GM23338 (cell line): ENCODE data around the gene PIP5K1A. TPM values are rescaled to one million over a fixed set of nuclear protein-coding genes. Genes with fewer than 3 reads are reported as not detected.

Experiments used
- ATAC-seq: fragments of 200-7000 bp; cut with Tn5 transposase; 3 replicates; pipeline ENCODE4 v1.9.1; 2020
- DNase-seq: peaks from one replicate; pipeline ENCODE4 v3.0.0-alpha.2; 2015; ENCODE audit warnings: low spot score
- H2AFZ ChIP-seq: fragments of 200-600 bp; sonication (generic); 2 replicates; pipeline ENCODE4 v1.8.0; 2016; ENCODE audit warnings: antibody characterized with exemption, mild to moderate bottlenecking, moderate library complexity
- H3F3A ChIP-seq: fragments of 200-600 bp; sonication (generic); replicated peaks from 2 replicates; pipeline ENCODE4 v1.8.0; 2017; ENCODE audit warnings: antibody characterized with exemption, mixed run types, low read depth
- H3K27ac ChIP-seq: fragments of 200-600 bp; sonication (generic); 2 replicates; pipeline ENCODE4 v1.6.1; 2016; ENCODE audit warnings: low read depth
- H3K27me3 ChIP-seq: fragments of 200-600 bp; sonication (generic); 2 replicates; pipeline ENCODE4 v1.8.0; 2016; ENCODE audit warnings: mild to moderate bottlenecking, mixed run types, moderate library complexity; ENCODE audit not compliant: insufficient read depth
- H3K36me3 ChIP-seq: fragments of 200-600 bp; sonication (generic); 2 replicates; pipeline ENCODE4 v1.8.0; 2016; ENCODE audit warnings: mild to moderate bottlenecking; ENCODE audit not compliant: insufficient read depth
- H3K4me1 ChIP-seq: fragments of 200-600 bp; sonication (generic); 2 replicates; pipeline ENCODE4 v1.8.0; 2016; ENCODE audit warnings: mild to moderate bottlenecking, moderate library complexity; ENCODE audit not compliant: insufficient read depth
- H3K4me2 ChIP-seq: fragments of 200-600 bp; sonication (generic); 2 replicates; pipeline ENCODE4 v1.7.1; 2017; ENCODE audit warnings: mixed run types
- H3K4me3 ChIP-seq: fragments of 200-600 bp; sonication (generic); 2 replicates; pipeline ENCODE4 v1.6.1; 2016; ENCODE audit warnings: mixed run types
- H3K79me2 ChIP-seq: fragments of 200-600 bp; sonication (generic); replicated peaks from 2 replicates; pipeline ENCODE4 v1.8.0; 2017; ENCODE audit warnings: mild to moderate bottlenecking; ENCODE audit not compliant: insufficient read depth
- H3K9me2 ChIP-seq: fragments of 200-600 bp; sonication (generic); 2 replicates; pipeline ENCODE4 v1.8.0; 2017; ENCODE audit not compliant: insufficient read depth
- H4K20me1 ChIP-seq: fragments of 200-600 bp; sonication (generic); replicated peaks from 2 replicates; pipeline ENCODE4 v1.8.0; 2017; ENCODE audit warnings: mild to moderate bottlenecking; ENCODE audit not compliant: insufficient read depth
- H3K27ac Mint-ChIP-seq: 2 replicates; pipeline ENCODE4 v1.8.0; 2020; ENCODE audit warnings: inconsistent platforms, mild to moderate bottlenecking, moderate library complexity, mixed read lengths
- H3K27me3 Mint-ChIP-seq: 3 replicates; pipeline ENCODE4 v1.8.0; 2022; ENCODE audit warnings: low read depth, mild to moderate bottlenecking, moderate library complexity, mixed read lengths, inconsistent platforms; ENCODE audit not compliant: insufficient read depth, poor library complexity
- H3K36me3 Mint-ChIP-seq: 3 replicates; pipeline ENCODE4 v1.8.0; 2021; ENCODE audit warnings: low read depth, mild to moderate bottlenecking, inconsistent platforms, moderate library complexity, mixed read lengths
- H3K4me1 Mint-ChIP-seq: 3 replicates; pipeline ENCODE4 v1.8.0; 2020; ENCODE audit warnings: mild to moderate bottlenecking, inconsistent platforms, mixed read lengths
- H3K4me3 Mint-ChIP-seq: 3 replicates; pipeline ENCODE4 v1.8.0; 2021; ENCODE audit warnings: moderate library complexity, mild to moderate bottlenecking, inconsistent platforms, mixed read lengths
- H3K9me3 Mint-ChIP-seq: 3 replicates; pipeline ENCODE4 v1.8.0; 2020; ENCODE audit warnings: moderate library complexity, mild to moderate bottlenecking, inconsistent platforms, mixed read lengths
- CREB1 ChIP-seq: fragments of 250-450 bp; sonication (Bioruptor Pico); IDR thresholded peaks from 2 replicates; pipeline ENCODE4 v1.5.0; 2020; ENCODE audit warnings: low read depth, mild to moderate bottlenecking, moderate library complexity
- EZH2 ChIP-seq: fragments of 200-600 bp; sonication (generic); IDR thresholded peaks from one replicate; pipeline ENCODE4 v1.8.0; 2017; ENCODE audit warnings: antibody characterized with exemption, mild to moderate bottlenecking, low read depth; ENCODE audit not compliant: unreplicated experiment
- EZH2phosphoT487 ChIP-seq: fragments of 200-600 bp; sonication (generic); IDR thresholded peaks from one replicate; pipeline ENCODE4 v1.8.1; 2018; ENCODE audit warnings: antibody characterized with exemption; ENCODE audit not compliant: unreplicated experiment
- JUNB ChIP-seq: IDR thresholded peaks from one replicate; pipeline ENCODE4 v1.6.1; 2016; ENCODE audit warnings: antibody characterized with exemption; ENCODE audit not compliant: unreplicated experiment
- NANOG ChIP-seq: IDR thresholded peaks from 2 replicates; pipeline ENCODE4 v1.6.1; 2016; ENCODE audit warnings: antibody characterized with exemption, borderline replicate concordance
- POLR2AphosphoS5 ChIP-seq: IDR thresholded peaks from 2 replicates; pipeline ENCODE4 v1.6.1; 2016; ENCODE audit warnings: antibody characterized with exemption, low read depth
- STAT1 ChIP-seq: IDR thresholded peaks from one replicate; pipeline ENCODE4 v1.6.1; 2016; ENCODE audit warnings: antibody characterized with exemption; ENCODE audit not compliant: unreplicated experiment
- ZNF114 ChIP-seq: fragments of 250-450 bp; sonication (Bioruptor Pico); IDR thresholded peaks from 2 replicates; pipeline ENCODE4 v1.5.0; 2020; ENCODE audit warnings: mild to moderate bottlenecking, moderate library complexity
- ZNF331 ChIP-seq: fragments of 250-450 bp; sonication (Bioruptor Pico); IDR thresholded peaks from 2 replicates; pipeline ENCODE4 v1.5.0; 2020; ENCODE audit warnings: low read depth, mild to moderate bottlenecking, moderate library complexity
- polyA plus RNA-seq: library from polyadenylated mRNA; unstranded; fragments of >200 nt; fragmentation: Nextera tagmentation; extraction: Ambion mirVana; gene quantifications from 2 replicates; pipeline ENCODE4 v1.2.1, GENCODE V29; 2016
- total RNA-seq: library from RNA; depleted of rRNA; stranded (reverse); fragments of >200 nt; shearing (Covaris generic); gene quantifications from 2 replicates; pipeline ENCODE4 v1.2.3, GENCODE V29; 2014
- TF ChIP-seq, protein P1 (sequence below): IDR thresholded peaks from 2 replicates; pipeline ENCODE4 v1.6.1; 2016; ENCODE audit warnings: antibody characterized with exemption
- TF ChIP-seq, protein P2 (sequence below), 2 experiments: fragments of 200-600 bp in 1 of 2; sonication (generic) in 1 of 2; conservative IDR thresholded peaks; 2 replicates each; pipeline versions ENCODE4 v1.5.1 to v1.6.1; 2016 to 2017; ENCODE audit warnings: antibody characterized with exemption in 2 of 2, low read depth in 2 of 2, mild to moderate bottlenecking in 2 of 2, moderate library complexity in 1 of 2
- TF ChIP-seq, protein P3 (sequence below): fragments of 250-450 bp; sonication (Bioruptor Pico); IDR thresholded peaks from 2 replicates; pipeline ENCODE4 v1.5.0; 2020; ENCODE audit warnings: mild to moderate bottlenecking, moderate library complexity
- TF ChIP-seq, protein P4 (sequence below): IDR thresholded peaks from one replicate; pipeline ENCODE4 v1.6.1; 2018; ENCODE audit warnings: antibody characterized with exemption; ENCODE audit not compliant: unreplicated experiment

PIP5K1A gene
- total and polyA plus RNA-seq, 2 experiments from 2014 or later: 23.2 to 63.3 TPM

DNA sequence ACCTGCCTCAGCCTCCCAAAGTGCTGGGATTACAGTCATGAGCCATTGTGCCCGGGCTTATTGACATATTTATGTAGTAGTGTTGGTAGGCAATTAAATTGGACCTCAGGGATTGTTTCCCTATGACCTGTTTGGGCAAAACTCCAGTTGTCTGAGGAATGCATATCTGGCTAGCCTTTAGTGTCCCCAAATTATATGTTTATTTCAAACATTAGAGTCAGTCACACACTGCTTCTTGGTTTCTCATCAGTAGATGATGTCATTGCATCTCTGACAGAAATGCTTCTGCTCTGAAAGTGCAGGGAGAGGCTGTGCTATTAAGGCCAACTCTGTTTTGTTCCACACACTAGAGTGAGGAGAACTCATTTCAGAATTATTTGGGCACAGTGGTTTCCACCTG, 12.5 kb downstream of the PIP5K1A start:
- no peaks in the 10 kb centered on the region for H3K9me3 Mint-ChIP-seq
- DNase-seq (no peak), ATAC-seq (no peak)
- Histone ChIP-seq H3K27ac (peak overlapping the region; percentile 76; the same call in 1 of the 2 replicates), H3K4me2 (no peak overlapping the region), H4K20me1 (peaks cover 51% of the 10 kb centered on the region), H3K27me3 (no peaks in the 10 kb centered on the region), H2AFZ (no peak overlapping the region), H3K9me2 (no peaks in the 10 kb centered on the region), H3F3A (0 out of 2 replicates have a peak, but pooled peaks cover 4% of the 10 kb centered on the region), H3K4me1 (no peaks in the 10 kb centered on the region), H3K36me3 (peaks cover 17% of the 10 kb centered on the region), H3K79me2 (peaks cover 100% of the 10 kb centered on the region), H3K4me3 (no peak overlapping the region)
- TF ChIP-seq STAT1 (no peak), JUNB (no peak), CREB1 (CRISPR knock-in tag) (no peak), EZH2phosphoT487 (no peak), POLR2AphosphoS5 (no peak), NANOG (no peak), EZH2 (no peak), ZNF114 (CRISPR knock-in tag) (no peak), ZNF331 (no peak)
- TF ChIP-seq, protein P1, sequence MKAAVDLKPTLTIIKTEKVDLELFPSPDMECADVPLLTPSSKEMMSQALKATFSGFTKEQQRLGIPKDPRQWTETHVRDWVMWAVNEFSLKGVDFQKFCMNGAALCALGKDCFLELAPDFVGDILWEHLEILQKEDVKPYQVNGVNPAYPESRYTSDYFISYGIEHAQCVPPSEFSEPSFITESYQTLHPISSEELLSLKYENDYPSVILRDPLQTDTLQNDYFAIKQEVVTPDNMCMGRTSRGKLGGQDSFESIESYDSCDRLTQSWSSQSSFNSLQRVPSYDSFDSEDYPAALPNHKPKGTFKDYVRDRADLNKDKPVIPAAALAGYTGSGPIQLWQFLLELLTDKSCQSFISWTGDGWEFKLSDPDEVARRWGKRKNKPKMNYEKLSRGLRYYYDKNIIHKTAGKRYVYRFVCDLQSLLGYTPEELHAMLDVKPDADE: no peak
- TF ChIP-seq, protein P2, sequence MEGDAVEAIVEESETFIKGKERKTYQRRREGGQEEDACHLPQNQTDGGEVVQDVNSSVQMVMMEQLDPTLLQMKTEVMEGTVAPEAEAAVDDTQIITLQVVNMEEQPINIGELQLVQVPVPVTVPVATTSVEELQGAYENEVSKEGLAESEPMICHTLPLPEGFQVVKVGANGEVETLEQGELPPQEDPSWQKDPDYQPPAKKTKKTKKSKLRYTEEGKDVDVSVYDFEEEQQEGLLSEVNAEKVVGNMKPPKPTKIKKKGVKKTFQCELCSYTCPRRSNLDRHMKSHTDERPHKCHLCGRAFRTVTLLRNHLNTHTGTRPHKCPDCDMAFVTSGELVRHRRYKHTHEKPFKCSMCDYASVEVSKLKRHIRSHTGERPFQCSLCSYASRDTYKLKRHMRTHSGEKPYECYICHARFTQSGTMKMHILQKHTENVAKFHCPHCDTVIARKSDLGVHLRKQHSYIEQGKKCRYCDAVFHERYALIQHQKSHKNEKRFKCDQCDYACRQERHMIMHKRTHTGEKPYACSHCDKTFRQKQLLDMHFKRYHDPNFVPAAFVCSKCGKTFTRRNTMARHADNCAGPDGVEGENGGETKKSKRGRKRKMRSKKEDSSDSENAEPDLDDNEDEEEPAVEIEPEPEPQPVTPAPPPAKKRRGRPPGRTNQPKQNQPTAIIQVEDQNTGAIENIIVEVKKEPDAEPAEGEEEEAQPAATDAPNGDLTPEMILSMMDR (conservative IDR thresholded peaks at IDR 0.05; ENCODE audit: low read depth in 2 of 2): no peak
- TF ChIP-seq, protein P3, sequence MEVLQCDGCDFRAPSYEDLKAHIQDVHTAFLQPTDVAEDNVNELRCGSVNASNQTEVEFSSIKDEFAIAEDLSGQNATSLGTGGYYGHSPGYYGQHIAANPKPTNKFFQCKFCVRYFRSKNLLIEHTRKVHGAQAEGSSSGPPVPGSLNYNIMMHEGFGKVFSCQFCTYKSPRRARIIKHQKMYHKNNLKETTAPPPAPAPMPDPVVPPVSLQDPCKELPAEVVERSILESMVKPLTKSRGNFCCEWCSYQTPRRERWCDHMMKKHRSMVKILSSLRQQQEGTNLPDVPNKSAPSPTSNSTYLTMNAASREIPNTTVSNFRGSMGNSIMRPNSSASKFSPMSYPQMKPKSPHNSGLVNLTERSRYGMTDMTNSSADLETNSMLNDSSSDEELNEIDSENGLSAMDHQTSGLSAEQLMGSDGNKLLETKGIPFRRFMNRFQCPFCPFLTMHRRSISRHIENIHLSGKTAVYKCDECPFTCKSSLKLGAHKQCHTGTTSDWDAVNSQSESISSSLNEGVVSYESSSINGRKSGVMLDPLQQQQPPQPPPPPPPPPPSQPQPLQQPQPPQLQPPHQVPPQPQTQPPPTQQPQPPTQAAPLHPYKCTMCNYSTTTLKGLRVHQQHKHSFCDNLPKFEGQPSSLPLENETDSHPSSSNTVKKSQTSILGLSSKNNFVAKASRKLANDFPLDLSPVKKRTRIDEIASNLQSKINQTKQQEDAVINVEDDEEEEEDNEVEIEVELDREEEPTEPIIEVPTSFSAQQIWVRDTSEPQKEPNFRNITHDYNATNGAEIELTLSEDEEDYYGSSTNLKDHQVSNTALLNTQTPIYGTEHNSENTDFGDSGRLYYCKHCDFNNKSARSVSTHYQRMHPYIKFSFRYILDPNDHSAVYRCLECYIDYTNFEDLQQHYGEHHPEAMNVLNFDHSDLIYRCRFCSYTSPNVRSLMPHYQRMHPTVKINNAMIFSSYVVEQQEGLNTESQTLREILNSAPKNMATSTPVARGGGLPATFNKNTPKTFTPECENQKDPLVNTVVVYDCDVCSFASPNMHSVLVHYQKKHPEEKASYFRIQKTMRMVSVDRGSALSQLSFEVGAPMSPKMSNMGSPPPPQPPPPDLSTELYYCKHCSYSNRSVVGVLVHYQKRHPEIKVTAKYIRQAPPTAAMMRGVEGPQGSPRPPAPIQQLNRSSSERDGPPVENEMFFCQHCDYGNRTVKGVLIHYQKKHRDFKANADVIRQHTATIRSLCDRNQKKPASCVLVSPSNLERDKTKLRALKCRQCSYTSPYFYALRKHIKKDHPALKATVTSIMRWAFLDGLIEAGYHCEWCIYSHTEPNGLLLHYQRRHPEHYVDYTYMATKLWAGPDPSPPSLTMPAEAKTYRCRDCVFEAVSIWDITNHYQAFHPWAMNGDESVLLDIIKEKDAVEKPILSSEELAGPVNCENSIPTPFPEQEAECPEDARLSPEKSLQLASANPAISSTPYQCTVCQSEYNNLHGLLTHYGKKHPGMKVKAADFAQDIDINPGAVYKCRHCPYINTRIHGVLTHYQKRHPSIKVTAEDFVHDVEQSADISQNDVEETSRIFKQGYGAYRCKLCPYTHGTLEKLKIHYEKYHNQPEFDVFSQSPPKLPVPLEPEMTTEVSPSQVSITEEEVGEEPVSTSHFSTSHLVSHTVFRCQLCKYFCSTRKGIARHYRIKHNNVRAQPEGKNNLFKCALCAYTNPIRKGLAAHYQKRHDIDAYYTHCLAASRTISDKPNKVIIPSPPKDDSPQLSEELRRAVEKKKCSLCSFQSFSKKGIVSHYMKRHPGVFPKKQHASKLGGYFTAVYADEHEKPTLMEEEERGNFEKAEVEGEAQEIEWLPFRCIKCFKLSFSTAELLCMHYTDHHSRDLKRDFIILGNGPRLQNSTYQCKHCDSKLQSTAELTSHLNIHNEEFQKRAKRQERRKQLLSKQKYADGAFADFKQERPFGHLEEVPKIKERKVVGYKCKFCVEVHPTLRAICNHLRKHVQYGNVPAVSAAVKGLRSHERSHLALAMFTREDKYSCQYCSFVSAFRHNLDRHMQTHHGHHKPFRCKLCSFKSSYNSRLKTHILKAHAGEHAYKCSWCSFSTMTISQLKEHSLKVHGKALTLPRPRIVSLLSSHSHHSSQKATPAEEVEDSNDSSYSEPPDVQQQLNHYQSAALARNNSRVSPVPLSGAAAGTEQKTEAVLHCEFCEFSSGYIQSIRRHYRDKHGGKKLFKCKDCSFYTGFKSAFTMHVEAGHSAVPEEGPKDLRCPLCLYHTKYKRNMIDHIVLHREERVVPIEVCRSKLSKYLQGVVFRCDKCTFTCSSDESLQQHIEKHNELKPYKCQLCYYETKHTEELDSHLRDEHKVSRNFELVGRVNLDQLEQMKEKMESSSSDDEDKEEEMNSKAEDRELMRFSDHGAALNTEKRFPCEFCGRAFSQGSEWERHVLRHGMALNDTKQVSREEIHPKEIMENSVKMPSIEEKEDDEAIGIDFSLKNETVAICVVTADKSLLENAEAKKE (CRISPR knock-in tag): no peak
- TF ChIP-seq, protein P4, sequence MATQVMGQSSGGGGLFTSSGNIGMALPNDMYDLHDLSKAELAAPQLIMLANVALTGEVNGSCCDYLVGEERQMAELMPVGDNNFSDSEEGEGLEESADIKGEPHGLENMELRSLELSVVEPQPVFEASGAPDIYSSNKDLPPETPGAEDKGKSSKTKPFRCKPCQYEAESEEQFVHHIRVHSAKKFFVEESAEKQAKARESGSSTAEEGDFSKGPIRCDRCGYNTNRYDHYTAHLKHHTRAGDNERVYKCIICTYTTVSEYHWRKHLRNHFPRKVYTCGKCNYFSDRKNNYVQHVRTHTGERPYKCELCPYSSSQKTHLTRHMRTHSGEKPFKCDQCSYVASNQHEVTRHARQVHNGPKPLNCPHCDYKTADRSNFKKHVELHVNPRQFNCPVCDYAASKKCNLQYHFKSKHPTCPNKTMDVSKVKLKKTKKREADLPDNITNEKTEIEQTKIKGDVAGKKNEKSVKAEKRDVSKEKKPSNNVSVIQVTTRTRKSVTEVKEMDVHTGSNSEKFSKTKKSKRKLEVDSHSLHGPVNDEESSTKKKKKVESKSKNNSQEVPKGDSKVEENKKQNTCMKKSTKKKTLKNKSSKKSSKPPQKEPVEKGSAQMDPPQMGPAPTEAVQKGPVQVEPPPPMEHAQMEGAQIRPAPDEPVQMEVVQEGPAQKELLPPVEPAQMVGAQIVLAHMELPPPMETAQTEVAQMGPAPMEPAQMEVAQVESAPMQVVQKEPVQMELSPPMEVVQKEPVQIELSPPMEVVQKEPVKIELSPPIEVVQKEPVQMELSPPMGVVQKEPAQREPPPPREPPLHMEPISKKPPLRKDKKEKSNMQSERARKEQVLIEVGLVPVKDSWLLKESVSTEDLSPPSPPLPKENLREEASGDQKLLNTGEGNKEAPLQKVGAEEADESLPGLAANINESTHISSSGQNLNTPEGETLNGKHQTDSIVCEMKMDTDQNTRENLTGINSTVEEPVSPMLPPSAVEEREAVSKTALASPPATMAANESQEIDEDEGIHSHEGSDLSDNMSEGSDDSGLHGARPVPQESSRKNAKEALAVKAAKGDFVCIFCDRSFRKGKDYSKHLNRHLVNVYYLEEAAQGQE: no peak
- no peaks in the 10 kb centered on the region; the same call in 2 of the 3 replicates for H3K4me1 Mint-ChIP-seq
- H3K27ac Mint-ChIP-seq: no peak overlapping the region
- no peaks in the 10 kb centered on the region for H3K27me3 Mint-ChIP-seq
- H3K4me3 Mint-ChIP-seq: no peak overlapping the region
- peaks cover 46% of the 10 kb centered on the region for H3K36me3 Mint-ChIP-seq
